IMR-90 (cell line): Measurements from ENCODE around the gene TENM3. TPM values are rescaled to one million over a fixed set of nuclear protein-coding genes. Genes with fewer than 3 reads are reported as not detected.

ENCODE experiments used
- ATAC-seq: fragments of 200-7000 bp; cut with Tn5 transposase; 2 replicates; pipeline ENCODE4 v1.9.1; 2020; ENCODE audit warnings: low read depth, mild to moderate bottlenecking, moderate library complexity
- BruUV-seq: library from RNA; stranded (reverse); fragments of 400-500 nt; replicated peaks from 2 replicates; lab custom pipeline; 2021; lab: Mats Ljungman, UMichigan
- CTCF ChIA-PET: fragments of 300-600 bp; formaldehyde crosslinking; extraction: SDS; loops from one replicate; lab custom pipeline; 2021; ENCODE audit warnings: antibody characterized with exemption; lab: Yijun Ruan, JAX
- POLR2A ChIA-PET: fragments of 300-600 bp; sonication (Branson Sonifier 250); formaldehyde crosslinking; loops from one replicate; lab custom pipeline; 2022; ENCODE audit warnings: antibody characterized with exemption; ENCODE audit not compliant: unreplicated experiment; lab: Charles Lee
- DNase-seq: peaks from one replicate; pipeline ENCODE4 v3.0.0; 2013
- H2AFZ ChIP-seq: replicated peaks from 2 replicates; pipeline ENCODE3; 2013; ENCODE audit warnings: low read length, mild to moderate bottlenecking; ENCODE audit not compliant: poor library complexity
- H2AK5ac ChIP-seq: 2 replicates; pipeline ENCODE4 v1.6.1; 2013; ENCODE audit warnings: low read depth, low read length, inconsistent platforms
- H2AK9ac ChIP-seq: replicated peaks from 2 replicates; pipeline ENCODE3; 2013; ENCODE audit warnings: mild to moderate bottlenecking, low read depth, low read length, moderate library complexity; ENCODE audit not compliant: poor library complexity
- H2BK120ac ChIP-seq: 2 replicates; pipeline ENCODE4 v1.6.1; 2013; ENCODE audit warnings: low read depth, low read length, inconsistent platforms
- H2BK15ac ChIP-seq: 3 replicates; pipeline ENCODE4 v1.6.1; 2013; ENCODE audit warnings: low read depth, low read length, inconsistent platforms
- H2BK20ac ChIP-seq: 2 replicates; pipeline ENCODE4 v1.6.1; 2013; ENCODE audit warnings: low read depth, mild to moderate bottlenecking, inconsistent platforms, low read length, moderate library complexity
- H2BK5ac ChIP-seq: 2 replicates; pipeline ENCODE4 v1.6.1; 2013; ENCODE audit warnings: mild to moderate bottlenecking, low read depth, low read length, inconsistent platforms; ENCODE audit not compliant: poor library complexity, severe bottlenecking
- H3K14ac ChIP-seq: replicated peaks from 2 replicates; pipeline ENCODE4 v1.6.1; 2013; ENCODE audit warnings: low read depth, low read length, inconsistent platforms
- H3K18ac ChIP-seq: 2 replicates; pipeline ENCODE4 v1.6.1; 2013; ENCODE audit warnings: low read depth, low read length, control low read depth
- H3K23ac ChIP-seq: 2 replicates; pipeline ENCODE4 v1.6.1; 2013; ENCODE audit warnings: low read depth, low read length, inconsistent platforms
- H3K27ac ChIP-seq: 2 replicates; pipeline ENCODE4 v1.5.1; 2013; ENCODE audit warnings: mild to moderate bottlenecking, control low read depth, low read length; ENCODE audit not compliant: insufficient read depth
- H3K27me3 ChIP-seq: 2 replicates; pipeline ENCODE4 v1.6.1; 2013; ENCODE audit warnings: low read length; ENCODE audit not compliant: control insufficient read depth, insufficient read depth
- H3K36me3 ChIP-seq: 2 replicates; pipeline ENCODE4 v1.6.1; 2013; ENCODE audit warnings: low read length, mixed read lengths; ENCODE audit not compliant: control insufficient read depth, insufficient read depth
- H3K4ac ChIP-seq: 2 replicates; pipeline ENCODE4 v1.6.1; 2013; ENCODE audit warnings: low read depth, low read length, inconsistent platforms
- H3K4me1 ChIP-seq: 2 replicates; pipeline ENCODE4 v1.6.1; 2013; ENCODE audit warnings: low read length, mixed read lengths; ENCODE audit not compliant: control insufficient read depth, insufficient read depth
- H3K4me2 ChIP-seq: 2 replicates; pipeline ENCODE4 v1.6.1; 2013; ENCODE audit warnings: low read depth, mild to moderate bottlenecking, control low read depth, low read length, moderate library complexity
- H3K4me3 ChIP-seq: 2 replicates; pipeline ENCODE4 v1.5.1; 2013; ENCODE audit warnings: low read depth, mild to moderate bottlenecking, control low read depth, low read length, moderate library complexity; ENCODE audit not compliant: insufficient read depth
- H3K56ac ChIP-seq: 2 replicates; pipeline ENCODE4 v1.6.1; 2013; ENCODE audit warnings: low read length, inconsistent platforms; ENCODE audit not compliant: insufficient read depth; ENCODE audit errors: extremely low read depth
- H3K79me1 ChIP-seq, 2 experiments: 2 replicates each; pipeline ENCODE4 v1.6.1; 2013; ENCODE audit warnings: low read length in 2 of 2, inconsistent platforms in 1 of 2, low read depth in 1 of 2
- H3K9ac ChIP-seq: 2 replicates; pipeline ENCODE4 v1.6.1; 2013; ENCODE audit warnings: low read depth, low read length, control low read depth
- H3K9me1 ChIP-seq: 2 replicates; pipeline ENCODE4 v1.6.1; 2013; ENCODE audit warnings: low read length, inconsistent platforms; ENCODE audit not compliant: insufficient read depth
- H3K9me3 ChIP-seq: 2 replicates; pipeline ENCODE4 v1.6.1; 2013; ENCODE audit warnings: low read length; ENCODE audit not compliant: control insufficient read depth, insufficient read depth
- H4K20me1 ChIP-seq: 2 replicates; pipeline ENCODE4 v1.6.1; 2013; ENCODE audit warnings: low read length, inconsistent platforms; ENCODE audit not compliant: insufficient read depth
- H4K5ac ChIP-seq: 2 replicates; pipeline ENCODE4 v1.6.1; 2013; ENCODE audit warnings: mild to moderate bottlenecking, low read depth, low read length, control low read depth
- H4K8ac ChIP-seq, 2 experiments: 2 replicates each; pipeline ENCODE4 v1.6.1; 2013; ENCODE audit warnings: low read depth in 2 of 2, low read length in 2 of 2, control low read depth in 1 of 2, inconsistent platforms in 1 of 2
- H4K91ac ChIP-seq: 2 replicates; pipeline ENCODE4 v1.6.1; 2013; ENCODE audit warnings: low read depth, low read length, inconsistent platforms; ENCODE audit not compliant: insufficient read depth
- CEBPB ChIP-seq: IDR thresholded peaks from 2 replicates; pipeline ENCODE4 v1.6.1; 2012; ENCODE audit warnings: low read depth, low read length, improper control_type of control experiment
- RAD21 ChIP-seq: IDR thresholded peaks from 2 replicates; pipeline ENCODE4 v1.6.1; 2012; ENCODE audit warnings: low read length, improper control_type of control experiment
- WGBS, 2 experiments: methylation state at CpG; one replicate each; pipeline versions ENCODE4 v1.1.5 to v1.1.7; 2013; ENCODE audit warnings: missing lambda C conversion rate in 2 of 2; ENCODE audit not compliant: insufficient read length in 1 of 2; ENCODE audit errors: extremely low coverage in 2 of 2; 5-methylcytosine and 5-hydroxymethylcytosine counted together
- dilution Hi-C: fragments of 300-500 bp; cut with HindIII; formaldehyde crosslinking; loops from one replicate; pipeline ENCODE4 v1.14.3; 2018; ENCODE audit warnings: low sequenced_read_pairs; ENCODE audit not compliant: unreplicated experiment
- in situ Hi-C: fragments of 300-500 bp; cut with MboI; formaldehyde crosslinking; loops from 3 replicates; pipeline ENCODE4 v1.14.3; 2019; ENCODE audit warnings: low sequenced_read_pairs, inconsistent platforms, mixed read lengths
- intact Hi-C: fragments of 100-400 bp; cut with micrococcal nuclease; formaldehyde crosslinking; loops from 2 replicates; pipeline ENCODE4 v1.10.0; 2022
- polyA plus RNA-seq, 3 experiments: library from polyadenylated mRNA; depleted of rRNA; stranded (reverse); fragments of >200 nt; gene quantifications; 2 replicates each; pipeline ENCODE4 v1.2.3, GENCODE V29; 2012; ENCODE audit warnings: low replicate concordance in 1 of 3
- total RNA-seq: library from RNA; depleted of rRNA; stranded (reverse); fragments of >200 nt; gene quantifications from 2 replicates; pipeline ENCODE4 v1.2.3, GENCODE V29; 2012

TENM3 gene
- total and polyA plus RNA-seq, 2 of the 4 experiments (the other 2 are of a cell fraction), result 29.9 to 173 TPM

GRCh38 chr4:182804131-182804530 lies 560.9 kb downstream of the TENM3 start:
- no CpG with 5 or more reads among the region's 8 CpGs for WGBS, 2 experiments
- H4K5ac ChIP-seq, result no peak overlapping the region

More at GRCh38 chr4:182804131-182804530, 560.9 kb downstream of the TENM3 start:
- Histone ChIP-seq H3K18ac (no peak overlapping the region), H2BK20ac (no peak overlapping the region), H2AK5ac (no peak overlapping the region), H3K27me3 (no peaks in the 10 kb centered on the region), H3K79me1 (0 out of 4 replicates have a peak, but pooled peaks cover 0 to 4% of the 10 kb centered on the region in 2 experiments), H4K91ac (no peak overlapping the region), H3K4me3 (no peak overlapping the region), H3K56ac (no peak overlapping the region), H3K4ac (no peak overlapping the region), H3K14ac (no peak overlapping the region), H3K9ac (no peak overlapping the region), H3K23ac (no peak overlapping the region), H2AK9ac (no peak overlapping the region), H3K27ac (no peak overlapping the region), H2BK5ac (no peak overlapping the region), H2AFZ (no peak overlapping the region), H2BK15ac (no peak overlapping the region), H3K4me1 (no peaks in the 10 kb centered on the region), H4K20me1 (no peaks in the 10 kb centered on the region), H4K8ac (no peak overlapping the region), H3K9me1 (peaks cover 6% of the 10 kb centered on the region; the same call in 1 of the 2 replicates), H3K9me3 (peaks cover 4% of the 10 kb centered on the region; the same call in 1 of the 2 replicates), H3K4me2 (no peak overlapping the region), H3K36me3 (peaks cover 11% of the 10 kb centered on the region), H2BK120ac (no peak overlapping the region)
- no TSS peak for BruUV-seq
- ChIA-PET POLR2A (no interaction called here), CTCF (no interaction called here)
- in situ Hi-C loops, result loop anchor here (10.0 to 25.0 kb wide), 3 partner anchors 339 to 1667 kb away; no protein-coding TSS in a partner anchor
- TF ChIP-seq RAD21, result no peak
- no peak for TF ChIP-seq CEBPB
- dilution Hi-C loops, result no loop called here
- no peak for DNase-seq
- ATAC-seq, result no peak
- intact Hi-C loops, result loop anchor here (10.0 kb wide), 1 partner anchor 1119 kb away; no protein-coding TSS in a partner anchor
